CD4-positive, alpha-beta T cell treated with Interleukin-17A for 4 hours (primary cell): Measurements from ENCODE around the gene FAM117B.
"Not testable (repeated sequence)": the region's sequence is repeated elsewhere in the genome, so short reads cannot be mapped to it uniquely, and the experiment has no call there.

ENCODE experiments used
- DNase-seq: peaks from one replicate; pipeline ENCODE4 v3.0.0-alpha.2; 2020; ENCODE audit warnings: mixed read lengths

FAM117B gene

GRCh38 chr2:202763916-202764315 is 129.1 kb downstream of the FAM117B start:
- DNase-seq = no peak

- no peak for DNase-seq
Measured at GRCh38 chr2:202764991-202765390, 130.2 kb downstream of the FAM117B start.

- DNase-seq = no peak
Measured at GRCh38 chr2:202765436-202765835, 130.7 kb downstream of the FAM117B start.

- no peak for DNase-seq
Measured at GRCh38 chr2:202768273-202768672, 133.5 kb downstream of the FAM117B start.

GRCh38 chr2:202769201-202769600 is 134.4 kb downstream of the FAM117B start:
- DNase-seq = no peak

GRCh38 chr2:202771336-202771735 is 136.6 kb downstream of the FAM117B start:
- DNase-seq = no peak

- DNase-seq = no peak
Measured at GRCh38 chr2:202771741-202772460, 137.1 kb downstream of the FAM117B start.

GRCh38 chr2:202773301-202773973 is 138.7 kb downstream of the FAM117B start:
- no peak for DNase-seq

GRCh38 chr2:202774104-202774503 is 139.3 kb downstream of the FAM117B start:
- DNase-seq = no peak

- DNase-seq = no peak
Measured at GRCh38 chr2:202778217-202778616, 143.4 kb downstream of the FAM117B start.

GRCh38 chr2:202780514-202781021 is 145.8 kb downstream of the FAM117B start:
- DNase-seq = no peak

GRCh38 chr2:202782940-202783558 is 148.3 kb downstream of the FAM117B start:
- DNase-seq = no peak

GRCh38 chr2:202786842-202787241 is 152.1 kb downstream of the FAM117B start:
- DNase-seq = no peak

GRCh38 chr2:202790676-202791075 is 155.9 kb downstream of the FAM117B start:
- no peak for DNase-seq

- no peak for DNase-seq
Measured at GRCh38 chr2:202797944-202798343, 163.2 kb downstream of the FAM117B start.

GRCh38 chr2:202805911-202806310 is 171.1 kb downstream of the FAM117B start:
- not testable (repeated sequence) for DNase-seq

- not testable (repeated sequence) for DNase-seq
Measured at GRCh38 chr2:202807431-202808138, 172.8 kb downstream of the FAM117B start.

- no peak for DNase-seq
Measured at GRCh38 chr2:202808754-202809153, 174.0 kb downstream of the FAM117B start.

- no peak for DNase-seq
Measured at GRCh38 chr2:202813387-202813786, 178.6 kb downstream of the FAM117B start.

GRCh38 chr2:202814226-202814625 is 179.5 kb downstream of the FAM117B start:
- no peak for DNase-seq

GRCh38 chr2:202815548-202816360 is 181.0 kb downstream of the FAM117B start:
- DNase-seq = no peak

- DNase-seq = no peak
Measured at GRCh38 chr2:202817771-202818170, 183.0 kb downstream of the FAM117B start.
